Coronary artery (tissue), 2 donors: ENCODE data around the gene RNASE4.

Experiments used
- DNase-seq: peaks from one replicate; pipeline ENCODE4 v3.0.0-alpha.2; 2017; ENCODE audit warnings: low spot score
- H3K27ac ChIP-seq, 2 donors: fragments of 200-600 bp; sonication (generic); one replicate each; pipeline ENCODE4 v1.5.1; 2016 to 2019
- H3K4me3 ChIP-seq: fragments of 200-600 bp; sonication (generic); 2 replicates; pipeline ENCODE4 v1.5.1; 2016; ENCODE audit warnings: mild to moderate bottlenecking, moderate library complexity
- TF ChIP-seq, protein P1 (sequence below): fragments of 200-600 bp; sonication (generic); IDR thresholded peaks from one replicate; pipeline ENCODE4 v1.5.1; 2019; ENCODE audit warnings: antibody characterized with exemption

Gene RNASE4

DNA sequence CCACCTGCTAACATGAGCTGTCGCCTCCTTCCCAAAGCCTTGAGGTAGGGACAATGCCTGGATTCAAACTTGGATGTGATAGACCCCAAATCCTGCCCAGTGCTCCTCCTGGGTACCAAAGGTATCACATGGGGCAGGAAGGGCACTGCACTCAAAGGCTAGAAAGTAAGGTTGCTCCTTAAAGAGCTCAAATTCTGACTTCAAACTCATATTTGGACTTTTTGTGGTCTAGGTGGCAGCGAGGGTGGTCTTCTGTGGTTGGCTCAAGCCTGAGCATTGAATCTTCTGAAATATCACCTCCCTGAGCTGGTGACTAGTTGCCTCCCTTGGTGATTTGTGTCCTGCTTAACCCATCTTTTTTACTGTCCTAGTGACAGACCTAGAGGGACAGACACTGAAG, 8.3 kb upstream of the RNASE4 start:
- Histone ChIP-seq H3K4me3 (no peak overlapping the region), H3K27ac (no peak overlapping the region)
- TF ChIP-seq, protein P1, sequence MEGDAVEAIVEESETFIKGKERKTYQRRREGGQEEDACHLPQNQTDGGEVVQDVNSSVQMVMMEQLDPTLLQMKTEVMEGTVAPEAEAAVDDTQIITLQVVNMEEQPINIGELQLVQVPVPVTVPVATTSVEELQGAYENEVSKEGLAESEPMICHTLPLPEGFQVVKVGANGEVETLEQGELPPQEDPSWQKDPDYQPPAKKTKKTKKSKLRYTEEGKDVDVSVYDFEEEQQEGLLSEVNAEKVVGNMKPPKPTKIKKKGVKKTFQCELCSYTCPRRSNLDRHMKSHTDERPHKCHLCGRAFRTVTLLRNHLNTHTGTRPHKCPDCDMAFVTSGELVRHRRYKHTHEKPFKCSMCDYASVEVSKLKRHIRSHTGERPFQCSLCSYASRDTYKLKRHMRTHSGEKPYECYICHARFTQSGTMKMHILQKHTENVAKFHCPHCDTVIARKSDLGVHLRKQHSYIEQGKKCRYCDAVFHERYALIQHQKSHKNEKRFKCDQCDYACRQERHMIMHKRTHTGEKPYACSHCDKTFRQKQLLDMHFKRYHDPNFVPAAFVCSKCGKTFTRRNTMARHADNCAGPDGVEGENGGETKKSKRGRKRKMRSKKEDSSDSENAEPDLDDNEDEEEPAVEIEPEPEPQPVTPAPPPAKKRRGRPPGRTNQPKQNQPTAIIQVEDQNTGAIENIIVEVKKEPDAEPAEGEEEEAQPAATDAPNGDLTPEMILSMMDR = no peak
- no peak for DNase-seq

DNA sequence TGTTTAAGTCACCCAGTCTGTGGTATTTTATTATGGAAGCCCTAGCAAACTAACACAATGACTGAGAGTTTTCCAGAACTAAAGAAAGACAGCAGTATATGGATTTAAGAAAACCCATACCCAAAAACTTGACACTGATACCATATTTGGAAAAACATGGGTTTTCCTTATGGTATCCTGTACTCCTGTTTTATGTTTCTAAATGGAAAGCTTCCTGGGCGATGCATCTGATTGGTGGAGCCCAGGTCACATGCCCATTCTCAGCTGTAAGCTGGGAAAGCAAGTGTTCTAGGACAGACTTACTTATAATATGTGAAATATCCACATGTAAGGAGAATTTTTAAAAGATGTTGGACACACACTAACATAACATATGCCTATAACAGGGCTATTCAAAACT, 4.5 kb upstream of the RNASE4 start:
- Histone ChIP-seq H3K4me3 (no peak overlapping the region), H3K27ac (no peak overlapping the region)
- TF ChIP-seq, protein P1 = no peak
- DNase-seq = no peak

DNA sequence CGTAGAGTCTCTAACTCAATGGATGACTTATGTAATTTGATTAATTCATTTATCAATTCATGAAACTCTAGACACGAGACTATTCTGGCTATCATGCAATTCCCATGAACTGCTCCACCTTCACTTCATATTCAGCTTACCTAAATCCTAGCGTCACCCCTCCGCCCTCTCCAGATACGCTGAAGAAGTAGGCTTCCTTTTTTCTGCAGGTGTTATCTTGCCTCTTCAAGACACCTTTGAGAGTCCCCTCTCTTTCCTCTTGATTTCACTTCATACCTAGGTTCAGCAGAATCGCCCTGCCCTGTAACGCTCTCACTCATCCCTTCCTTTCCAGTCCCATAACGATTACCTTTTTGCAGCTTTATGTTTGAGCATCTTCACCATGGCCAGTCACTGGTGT, 4.0 kb upstream of the RNASE4 start:
- TF ChIP-seq, protein P1 = no peak
- no peak overlapping the region for H3K4me3 ChIP-seq
- H3K27ac ChIP-seq = no peak overlapping the region
- DNase-seq = no peak

DNA sequence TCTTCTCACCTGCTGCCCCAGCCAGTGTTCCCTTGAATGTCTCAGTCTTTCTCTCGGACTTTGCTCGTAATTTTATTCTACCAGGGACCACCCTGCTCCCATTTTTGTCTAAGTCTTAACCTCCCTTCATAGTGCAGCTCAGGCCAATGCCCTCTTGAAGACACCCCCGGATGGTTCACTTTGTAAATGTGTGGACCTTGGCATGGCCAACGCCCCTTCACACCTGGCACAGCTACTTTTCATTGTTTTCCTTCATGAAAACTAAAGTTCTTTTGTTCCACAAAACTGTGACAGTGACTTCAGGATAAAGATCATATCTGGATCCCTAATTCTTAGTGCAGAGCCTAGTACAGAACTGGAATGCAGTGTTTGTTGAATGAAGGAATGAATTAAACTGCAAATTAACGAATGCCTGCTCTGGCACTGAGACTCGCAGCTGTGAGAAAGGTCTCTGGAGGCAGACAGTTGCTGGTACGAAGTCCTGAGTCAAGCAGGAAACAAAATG, 3.5 kb upstream of the RNASE4 start:
- Histone ChIP-seq H3K27ac (peak overlapping the region; percentile 100), H3K4me3 (peak overlapping the region; percentile 91)
- DNase-seq = no peak
- TF ChIP-seq, protein P1 = no peak

DNA sequence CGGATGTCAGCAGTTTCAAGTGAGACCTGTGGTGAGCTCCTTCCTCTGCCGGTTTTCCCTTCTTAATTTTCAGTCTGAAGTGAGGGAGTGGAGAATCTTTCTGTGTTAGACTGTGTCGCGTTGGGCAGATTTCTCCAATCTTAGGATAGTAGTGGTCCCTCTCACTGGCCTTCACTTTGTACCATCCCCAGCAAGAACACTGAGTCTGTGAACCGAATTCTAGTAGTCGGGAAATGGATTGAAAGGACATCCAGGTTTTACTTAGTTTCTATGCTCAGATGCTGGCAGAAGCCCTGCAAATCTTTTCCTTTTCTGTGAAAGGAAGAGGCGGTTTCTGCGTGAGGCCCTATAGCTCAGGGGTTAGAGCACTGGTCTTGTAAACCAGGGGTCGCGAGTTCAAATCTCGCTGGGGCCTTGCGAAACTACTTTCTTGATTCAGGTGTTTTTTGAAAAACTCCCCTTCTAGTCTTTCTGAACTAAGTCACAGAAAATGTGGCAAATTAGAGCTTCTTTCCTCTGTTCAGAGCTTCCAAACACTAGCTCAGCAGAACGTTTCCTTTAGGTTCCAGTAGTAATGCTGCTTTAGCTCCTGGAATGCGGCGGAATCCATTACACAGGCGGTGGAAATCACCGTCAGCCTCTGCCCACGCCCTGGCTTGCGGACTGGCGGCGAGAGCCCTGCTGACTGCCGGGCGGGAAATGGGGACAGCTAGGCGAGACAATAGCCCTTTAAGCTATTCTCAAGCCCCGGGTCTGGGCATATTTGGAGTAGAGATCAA, 2.8 kb upstream of the RNASE4 start:
- Histone ChIP-seq H3K27ac (peak overlapping the region; percentile 100), H3K4me3 (peak overlapping the region; percentile 91)
- TF ChIP-seq, protein P1 = no peak
- peak; percentile 95 for DNase-seq

DNA sequence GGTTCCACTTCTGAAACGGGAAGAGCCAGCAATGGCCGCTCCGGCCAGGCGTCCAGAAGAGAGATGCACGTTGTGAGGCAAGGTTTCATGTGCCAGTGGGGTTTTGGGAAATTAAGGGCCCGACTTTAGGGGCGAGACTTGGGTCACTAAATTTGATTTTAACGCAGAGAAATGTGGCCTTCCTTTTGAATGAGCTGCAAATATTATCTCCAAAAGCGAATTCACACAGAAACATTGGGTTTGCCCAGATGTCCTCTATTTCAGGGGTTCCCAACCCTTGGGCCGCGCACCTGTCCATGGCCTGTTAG, 2.3 kb upstream of the RNASE4 start:
- Histone ChIP-seq H3K27ac (peak overlapping the region; percentile 100), H3K4me3 (peak overlapping the region; percentile 91)
- TF ChIP-seq, protein P1 = no peak
- no peak for DNase-seq
